Ovary (tissue), 9 donors: ENCODE results near the gene YAP1. TPM values are rescaled to one million over a fixed set of nuclear protein-coding genes. Genes with fewer than 3 reads are reported as not detected.

Source experiments
- DNase-seq, 5 donors: peaks; one replicate each; pipeline ENCODE4 v3.0.0-alpha.2; 2019 to 2020
- H3K27ac ChIP-seq, 2 donors: fragments of 200-600 bp; one replicate each; pipeline versions ENCODE4 v1.5.1 to v1.8.0; 2019 to 2022
- H3K27me3 ChIP-seq: fragments of 200-600 bp; one replicate; pipeline ENCODE4 v1.8.0; 2022
- H3K36me3 ChIP-seq: fragments of 200-600 bp; sonication (generic); one replicate; pipeline ENCODE4 v1.5.1; 2019
- H3K4me1 ChIP-seq: one replicate; pipeline ENCODE4 v1.8.1; 2013; ENCODE audit warnings: mild to moderate bottlenecking, moderate library complexity; ENCODE audit not compliant: insufficient read depth
- H3K4me3 ChIP-seq: fragments of 200-600 bp; sonication (generic); one replicate; pipeline ENCODE4 v1.5.1; 2017
- H3K9me3 ChIP-seq, 2 donors: fragments of 200-600 bp in 1 of 2; sonication (generic) in 1 of 2; one replicate each; pipeline versions ENCODE4 v1.5.1 to v1.8.1; 2013 to 2019; ENCODE audit warnings: mild to moderate bottlenecking in 1 of 2, moderate library complexity in 1 of 2
- CTCF ChIP-seq, 3 donors: fragments of 450-650 bp in 2 of 3; fragments of 200-600 bp in 1 of 3; IDR thresholded peaks; one replicate each; pipeline versions ENCODE4 v1.5.1 to v1.8.0; 2016 to 2022; ENCODE audit warnings: antibody characterized with exemption in 3 of 3, mild to moderate bottlenecking in 1 of 3
- EP300 ChIP-seq: sonication (generic); formaldehyde crosslinking; IDR thresholded peaks from one replicate; pipeline ENCODE4 v1.6.1; 2017; ENCODE audit warnings: antibody characterized with exemption
- POLR2A ChIP-seq: fragments of 450-650 bp; IDR thresholded peaks from one replicate; pipeline ENCODE4 v1.6.1; 2017; ENCODE audit warnings: antibody characterized with exemption, mild to moderate bottlenecking, moderate library complexity
- WGBS, 3 donors: extraction: QIAGEN DNeasy Blood & Tissue Kit in 1 of 3; methylation state at CpG; one replicate each; pipeline versions ENCODE4 v1.1.5 to v1.1.7; 2013 to 2017; 5-methylcytosine and 5-hydroxymethylcytosine counted together
- intact Hi-C, 4 donors: fragments of 100-400 bp; cut with DNase I; formaldehyde crosslinking; loops; one replicate each; pipeline versions ENCODE4 v1.11.0 to v1.15.1; 2022 to 2023
- polyA plus RNA-seq, 2 donors: library from polyadenylated mRNA; stranded (reverse); fragments of 200-250 nt in 1 of 2; fragments of 350-450 nt in 1 of 2; fragmentation: Illumina TruSeq in 1 of 2; extraction: RNeasy Lipid Tissue Mini Kit (QIAGEN cat#74804) in 1 of 2; gene quantifications; one replicate each; pipeline ENCODE4 v1.2.3, GENCODE V29; 2013 to 2014
- total RNA-seq, 7 donors: library from RNA; depleted of rRNA in 2 of 7; stranded (reverse); fragments of >200 nt in 2 of 7; fragmentation: NEBNext Ultra II Directional in 3 of 7; extraction: Animal tissue kit (Norgen Biotek cat#: 25700) in 3 of 7; gene quantifications; one replicate each; pipeline versions ENCODE4 v1.1.0 to v1.2.4, GENCODE V29; 2016 to 2023
- donor health status: DM: no; HTN: no; CAD: no; lungs with moderate emphysema.
- donor health status: DM: no; HTN: no; CAD: no.
- donor health status: Bipolar disorder and iron deficiency.
- donor health status: DM: yes; HTN: yes; CAD: no.
- donor health status: DM: no; HTN: no; CAD: no.
- donor health status: DM: yes; HTN: yes; CAD: no.

YAP1 gene
- total and polyA plus RNA-seq, 9 donors, result 70.3 to 184 (median 147) TPM

GRCh38 chr11:102194990-102195389, 84.7 kb downstream of the YAP1 start:
- no peak overlapping the region for H3K27ac ChIP-seq
- no peaks in the 10 kb centered on the region for H3K27me3 ChIP-seq
- DNase-seq, result no peak
- no peaks in the 10 kb centered on the region for H3K36me3 ChIP-seq
- intact Hi-C loops, result no loop called here
- 25 to 39% (median 36%) methylated on average over 1 of the region's 1 CpG for WGBS, 3 donors
- H3K4me1 ChIP-seq, result peaks cover 9% of the 10 kb centered on the region
- no peak overlapping the region for H3K4me3 ChIP-seq
- TF ChIP-seq POLR2A (no peak), CTCF (IDR thresholded peaks at IDR 0.05) (no peak), EP300 (no peak)
- no peaks in the 10 kb centered on the region for H3K9me3 ChIP-seq

- H3K27me3 ChIP-seq, result no peaks in the 10 kb centered on the region
- H3K4me3 ChIP-seq, result no peak overlapping the region
- WGBS, 3 donors, result 66 to 83% (median 74%) methylated on average over 1 of the region's 1 CpG
- H3K27ac ChIP-seq, result no peak overlapping the region
- no peaks in the 10 kb centered on the region for H3K9me3 ChIP-seq
- H3K4me1 ChIP-seq, result peaks cover 11% of the 10 kb centered on the region
- intact Hi-C loops, result no loop called here
- DNase-seq, result no peak
- no peaks in the 10 kb centered on the region for H3K36me3 ChIP-seq
- TF ChIP-seq CTCF (IDR thresholded peaks at IDR 0.05) (no peak), POLR2A (no peak), EP300 (no peak)
These were observed 86.1 kb downstream of the YAP1 start for GRCh38 chr11:102196351-102196750.

DNA sequence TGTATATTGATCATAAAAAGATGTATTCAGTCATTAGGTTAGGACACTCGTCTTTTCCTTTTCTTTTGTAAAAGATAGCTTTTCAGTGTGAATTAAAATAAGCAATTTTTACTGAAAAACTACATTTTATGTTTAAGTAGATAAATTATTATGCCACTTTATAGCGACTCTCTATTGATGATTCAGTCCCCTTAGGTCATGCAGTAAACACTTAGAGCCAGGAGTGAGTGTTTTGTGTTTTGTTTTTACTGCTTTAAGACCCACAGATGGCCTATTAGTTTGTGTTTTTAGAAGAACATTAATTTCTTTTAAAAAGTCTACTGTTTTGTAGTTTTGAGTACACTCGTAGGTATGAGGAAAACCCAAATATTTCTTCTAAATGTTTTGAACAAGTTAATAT, 86.6 kb downstream of the YAP1 start:
- intact Hi-C loops, result no loop called here
- DNase-seq, result no peak
- Histone ChIP-seq H3K27ac (no peak overlapping the region), H3K36me3 (no peaks in the 10 kb centered on the region), H3K4me1 (peaks cover 13% of the 10 kb centered on the region), H3K4me3 (no peak overlapping the region), H3K9me3 (no peaks in the 10 kb centered on the region), H3K27me3 (no peaks in the 10 kb centered on the region)
- WGBS, 3 donors, result 27 to 37% (median 35%) methylated on average over 3 of the region's 3 CpGs
- TF ChIP-seq POLR2A (no peak), EP300 (no peak), CTCF (IDR thresholded peaks at IDR 0.05) (no peak)

GRCh38 chr11:102197670-102198139, 87.5 kb downstream of the YAP1 start:
- Histone ChIP-seq H3K27ac (peak overlapping the region in 1 of 2 donors; percentile 12), H3K4me3 (no peak overlapping the region), H3K4me1 (peaks cover 12% of the 10 kb centered on the region), H3K9me3 (no peaks in the 10 kb centered on the region), H3K36me3 (no peaks in the 10 kb centered on the region), H3K27me3 (no peaks in the 10 kb centered on the region)
- no peak for TF ChIP-seq POLR2A
- no peak for TF ChIP-seq EP300
- no peak for TF ChIP-seq CTCF (IDR thresholded peaks at IDR 0.05)
- 14 to 22% (median 15%) methylated on average over 2 of the region's 2 CpGs for WGBS, 3 donors
- intact Hi-C loops, result no loop called here
- DNase-seq, result no peak
